Measurements from ENCODE around the gene TRAPPC3L.
A peak's percentile ranks its signal among the peaks of the same experiment; 100 is the strongest.

Gene TRAPPC3L

DNA sequence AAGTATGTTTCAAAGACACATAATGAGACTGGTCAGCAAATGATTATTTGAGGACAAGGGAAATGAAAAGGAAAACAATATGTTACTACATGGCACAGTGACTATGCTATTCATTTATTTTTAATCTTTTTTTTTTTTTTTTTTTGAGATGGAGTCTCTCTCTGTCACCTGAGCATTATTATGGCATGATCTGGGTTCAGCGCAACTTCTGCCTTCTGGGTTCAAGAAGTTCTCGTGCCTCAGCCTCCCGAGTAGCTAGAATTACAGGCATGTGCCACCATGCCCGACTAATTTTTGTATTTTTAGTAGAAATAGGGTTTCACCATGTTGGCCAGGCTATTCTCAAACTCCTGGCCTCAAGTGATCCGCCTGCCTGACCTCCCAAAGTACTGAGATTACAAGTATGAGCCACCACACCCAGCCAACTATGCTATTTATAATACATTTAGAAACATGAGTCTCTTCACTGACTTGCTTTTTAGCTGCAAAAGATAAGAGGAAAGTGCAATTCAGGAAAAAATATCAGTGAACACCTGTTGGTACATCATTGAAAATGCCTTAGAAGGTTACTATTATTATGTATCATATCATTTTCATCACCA is 11.4 kb upstream of the TRAPPC3L start:
- no peak for DNase-seq

DNA sequence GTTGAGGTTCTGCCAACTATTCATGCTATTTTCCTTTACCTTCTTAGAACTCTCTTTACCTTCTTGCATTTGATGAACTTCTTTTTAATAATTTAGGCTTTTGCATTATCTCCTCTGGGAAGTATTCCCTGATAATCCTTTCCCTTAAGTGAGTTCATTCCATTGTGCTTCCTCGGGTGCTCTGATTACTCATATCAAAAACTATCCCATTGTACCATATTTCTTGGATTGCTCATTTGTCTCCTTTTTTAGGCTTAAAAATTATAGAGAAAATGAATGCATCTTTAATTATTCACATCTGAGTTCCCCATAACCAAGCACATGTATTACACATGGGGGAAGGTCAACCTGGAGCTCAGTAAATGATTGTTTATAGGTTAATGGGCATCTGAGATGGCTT is 10.6 kb upstream of the TRAPPC3L start:
- no peak for DNase-seq

DNA sequence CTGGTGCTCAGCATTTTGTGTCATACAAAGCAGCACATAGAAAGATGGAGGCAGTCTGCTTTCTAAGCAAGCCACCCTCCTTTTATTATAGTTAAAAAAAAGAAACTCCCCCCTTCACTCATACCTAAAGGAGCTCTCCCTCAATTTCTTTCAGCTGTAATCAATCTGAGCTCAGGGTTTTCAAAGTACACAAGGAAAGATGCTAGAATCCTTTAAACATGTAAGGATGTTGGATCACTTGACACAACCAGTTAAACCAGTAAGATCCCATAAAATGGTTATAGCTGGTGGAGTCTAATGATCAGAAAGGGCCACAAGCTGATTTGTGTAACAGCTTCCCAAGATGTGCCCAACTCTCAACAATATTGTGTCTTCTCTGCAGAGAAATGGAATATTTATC is 8.0 kb upstream of the TRAPPC3L start, which contains the start of gene CALHM4:
Gene CALHM4 (plus strand): TSS at position 301 of the 400 bp plus-strand sequence. CDS start 43 bp downstream, at position 344.
- no peak for DNase-seq

- no peak for DNase-seq
Observed at GRCh38 chr6:116550796-116551195, 5.3 kb upstream of the TRAPPC3L start.

DNA sequence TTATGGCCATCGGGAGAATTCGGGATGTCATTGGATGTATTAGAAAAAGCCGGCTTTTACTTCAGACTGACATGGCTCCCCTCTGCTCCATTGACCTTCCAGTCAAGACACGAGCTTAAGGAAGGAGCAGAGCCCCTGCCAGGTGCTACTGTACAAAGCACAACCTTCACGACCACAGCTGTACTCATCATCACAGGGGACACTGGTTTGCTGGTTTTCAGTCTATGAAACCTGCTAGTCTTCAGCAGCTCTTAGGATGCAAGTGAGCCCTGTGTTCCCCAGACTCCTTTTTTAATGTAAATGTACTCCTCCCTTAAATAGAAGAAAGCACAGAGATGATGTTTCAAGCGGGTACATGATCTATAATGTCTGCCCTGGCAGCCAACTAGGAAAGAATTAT is 1.9 kb upstream of the TRAPPC3L start:
- no peak for DNase-seq

DNA sequence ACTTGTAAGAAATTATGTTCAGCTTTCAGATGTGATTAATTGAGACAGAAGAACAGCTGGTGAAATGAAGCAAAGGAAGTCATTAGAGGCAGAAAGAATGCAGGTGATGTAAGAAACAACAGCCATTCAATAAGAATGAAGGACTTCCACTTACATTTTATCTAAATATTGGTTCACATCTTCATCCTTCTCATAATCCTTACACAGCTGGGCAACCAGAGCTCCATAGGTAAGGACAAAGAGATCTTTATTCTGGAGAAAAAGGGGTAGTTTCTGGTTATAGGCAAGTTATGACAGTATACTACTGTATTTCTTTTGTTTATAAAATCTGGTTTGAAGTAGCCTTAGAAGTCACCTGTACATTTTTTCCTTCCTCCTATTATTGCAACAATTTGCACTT is 2.3 kb downstream of the TRAPPC3L start:
- DNase-seq, result no peak

- DNase-seq, result no peak
Observed at GRCh38 chr6:116542426-116542825, 3.1 kb downstream of the TRAPPC3L start.

GRCh38 chr6:116536216-116536621 is 9.3 kb downstream of the TRAPPC3L start:
- no peak for DNase-seq

DNA sequence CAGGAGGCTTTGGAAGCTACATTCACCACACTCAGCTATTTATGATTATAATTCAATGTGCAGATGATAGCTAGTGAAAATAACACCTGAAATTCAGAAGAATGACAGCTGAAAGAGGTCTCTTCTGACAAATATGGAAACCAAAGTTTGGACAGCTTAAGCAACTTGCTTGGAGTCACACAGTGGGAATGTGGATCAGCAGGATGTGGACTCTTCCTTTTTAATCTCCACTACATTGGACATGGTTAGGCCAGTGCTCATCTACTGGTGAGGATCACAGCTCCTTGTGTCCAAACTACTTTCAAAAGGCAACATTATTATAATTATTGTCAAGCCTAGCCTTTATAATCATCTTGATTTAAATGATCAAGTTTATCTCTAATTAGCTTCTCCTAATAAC is 10.4 kb downstream of the TRAPPC3L start:
- DNase-seq, result no peak

- DNase-seq, result no peak
Observed at GRCh38 chr6:116533233-116533957, 12.1 kb downstream of the TRAPPC3L start.

DNA sequence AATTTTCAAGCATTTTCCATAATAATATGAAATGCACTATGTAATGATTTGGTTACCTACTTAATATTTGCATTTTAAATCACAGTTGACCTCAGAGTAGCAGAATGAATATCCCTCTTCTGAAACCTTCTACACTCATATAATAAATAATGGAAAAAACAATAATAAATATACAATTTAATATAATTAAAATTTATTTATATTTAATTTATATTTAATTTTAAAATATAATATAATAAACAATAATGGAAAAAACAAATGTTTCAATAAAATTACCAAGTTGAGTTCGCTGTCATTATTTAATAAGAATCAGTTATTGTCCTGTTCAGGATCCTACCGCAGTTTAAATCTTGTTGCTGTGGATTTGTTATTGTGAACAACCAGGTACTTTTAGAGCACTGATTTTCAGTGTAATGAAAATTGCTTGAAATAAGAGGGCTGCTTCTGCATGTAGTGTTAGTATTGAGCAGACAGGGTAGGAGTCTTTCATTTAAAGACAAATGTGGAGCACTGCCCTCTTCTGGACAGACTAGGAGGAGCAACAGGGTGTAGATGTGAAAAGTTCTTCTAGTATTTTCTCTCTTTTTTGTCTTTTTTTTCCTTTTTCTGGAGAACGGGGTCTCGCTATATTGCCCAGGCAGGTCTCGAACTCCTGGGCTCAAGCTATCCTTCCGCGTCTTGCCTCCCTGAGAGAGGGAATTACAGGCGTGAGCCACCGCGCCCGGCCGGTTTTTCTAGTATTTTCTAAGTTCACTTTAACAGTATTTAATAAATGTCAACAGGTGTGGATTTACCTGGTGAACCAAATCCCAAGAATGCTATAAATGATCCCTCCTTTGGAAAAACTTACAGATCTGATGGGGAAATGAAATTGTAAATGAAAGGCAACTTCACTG is 13.6 kb downstream of the TRAPPC3L start:
- DNase-seq, result peak; percentile 47

DNA sequence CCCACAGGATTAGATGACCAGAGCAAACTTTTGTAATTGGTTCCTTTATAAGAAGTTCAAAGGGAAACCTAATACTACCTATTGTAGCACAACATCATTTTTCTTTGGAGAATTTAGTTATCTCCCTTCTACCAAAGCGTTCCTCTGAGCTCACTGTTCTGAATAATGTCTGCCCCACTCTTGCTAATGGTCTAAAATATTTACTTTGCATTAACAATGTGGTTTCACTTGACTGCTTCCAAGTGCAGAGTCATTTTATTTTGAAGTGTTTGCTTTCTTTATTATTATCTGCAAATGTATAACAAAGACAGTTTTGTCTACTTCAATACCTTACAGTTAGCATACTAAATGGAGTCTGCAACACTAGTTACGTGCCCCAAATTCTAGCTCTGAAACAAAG is 15.0 kb downstream of the TRAPPC3L start:
- no peak for DNase-seq

GRCh38 chr6:116529466-116530290 is 15.8 kb downstream of the TRAPPC3L start:
- DNase-seq, result no peak

- no peak for DNase-seq
Observed at GRCh38 chr6:116528780-116529179, 16.7 kb downstream of the TRAPPC3L start.

DNA sequence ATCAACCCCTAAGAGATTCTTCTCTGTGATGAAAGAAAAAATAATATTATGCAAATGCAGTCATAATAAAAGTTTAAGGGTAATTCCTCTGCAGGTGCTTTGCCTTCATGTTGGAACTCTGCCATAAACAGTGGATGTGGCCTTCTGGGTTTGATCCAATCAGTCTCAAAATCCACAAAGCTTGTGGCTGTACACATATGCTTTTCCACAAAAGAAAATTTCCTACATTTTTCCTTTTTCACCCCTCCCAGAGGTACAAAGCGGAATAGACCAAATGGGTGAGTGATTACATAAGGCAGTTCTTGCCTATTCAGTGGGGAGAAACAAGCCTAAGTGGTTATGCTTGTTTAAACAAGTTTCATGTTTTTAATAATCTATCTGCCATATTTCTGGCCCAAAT is 17.4 kb downstream of the TRAPPC3L start:
- DNase-seq, result no peak

- no peak for DNase-seq
Observed at GRCh38 chr6:116524236-116524635, 21.2 kb downstream of the TRAPPC3L start.

GRCh38 chr6:116522896-116523295 is 22.6 kb downstream of the TRAPPC3L start:
- DNase-seq, result no peak

DNA sequence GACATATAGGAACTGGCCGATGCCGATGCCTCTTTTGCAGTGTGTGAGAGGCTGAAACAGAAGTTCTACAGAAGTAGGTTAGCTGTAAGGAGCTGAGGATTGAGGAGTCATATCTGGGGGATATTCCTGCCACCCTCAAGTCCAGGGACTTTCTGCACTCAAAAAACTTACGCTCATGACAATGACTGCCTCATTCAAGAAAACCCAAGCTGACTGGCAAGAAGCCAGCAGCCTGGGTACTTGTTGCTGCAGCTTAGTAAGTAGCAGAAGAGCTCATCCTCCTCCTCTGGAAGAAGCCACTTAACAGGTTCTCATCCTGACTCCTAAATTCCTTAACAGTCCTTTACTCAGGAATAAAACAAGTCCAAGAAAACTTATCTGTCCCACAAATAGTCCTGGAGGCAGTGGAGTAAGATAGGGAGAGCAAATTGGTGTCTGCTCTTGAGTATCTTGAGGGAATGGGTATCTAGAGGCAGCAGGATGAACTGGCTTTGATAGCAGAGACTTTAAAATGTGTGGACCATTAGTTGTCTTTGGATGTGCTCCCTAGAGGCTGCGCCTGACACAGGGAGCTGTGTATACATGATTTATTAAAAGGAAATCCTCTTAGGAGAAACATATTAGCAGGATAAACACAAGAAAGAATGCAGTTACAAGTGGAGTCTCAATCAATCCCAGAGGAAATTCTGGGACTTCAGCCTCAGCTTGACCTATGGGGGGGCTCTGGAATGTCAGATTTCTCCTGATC is 26.7 kb downstream of the TRAPPC3L start:
- DNase-seq, result no peak

DNA sequence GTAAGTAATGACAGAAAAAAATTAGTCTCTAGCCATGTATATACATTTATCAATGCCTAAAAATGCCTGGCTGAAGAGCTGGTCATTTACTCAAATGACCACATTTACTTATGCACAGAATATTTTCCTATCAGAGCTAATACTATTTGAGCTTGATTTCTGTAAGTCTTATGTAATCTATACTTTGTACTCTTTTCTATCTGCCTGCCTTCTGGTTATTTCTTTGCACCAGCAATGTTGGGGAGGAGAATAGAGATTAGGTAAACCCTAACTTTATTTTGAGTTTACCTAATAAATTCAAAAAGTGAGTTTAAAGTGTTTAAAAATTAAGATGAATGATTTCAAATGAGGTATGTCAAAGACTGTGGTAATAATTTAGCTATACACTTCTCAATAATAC is 30.3 kb downstream of the TRAPPC3L start:
- no peak for DNase-seq

GRCh38 chr6:116514111-116514510 is 31.4 kb downstream of the TRAPPC3L start:
- DNase-seq, result no peak

DNA sequence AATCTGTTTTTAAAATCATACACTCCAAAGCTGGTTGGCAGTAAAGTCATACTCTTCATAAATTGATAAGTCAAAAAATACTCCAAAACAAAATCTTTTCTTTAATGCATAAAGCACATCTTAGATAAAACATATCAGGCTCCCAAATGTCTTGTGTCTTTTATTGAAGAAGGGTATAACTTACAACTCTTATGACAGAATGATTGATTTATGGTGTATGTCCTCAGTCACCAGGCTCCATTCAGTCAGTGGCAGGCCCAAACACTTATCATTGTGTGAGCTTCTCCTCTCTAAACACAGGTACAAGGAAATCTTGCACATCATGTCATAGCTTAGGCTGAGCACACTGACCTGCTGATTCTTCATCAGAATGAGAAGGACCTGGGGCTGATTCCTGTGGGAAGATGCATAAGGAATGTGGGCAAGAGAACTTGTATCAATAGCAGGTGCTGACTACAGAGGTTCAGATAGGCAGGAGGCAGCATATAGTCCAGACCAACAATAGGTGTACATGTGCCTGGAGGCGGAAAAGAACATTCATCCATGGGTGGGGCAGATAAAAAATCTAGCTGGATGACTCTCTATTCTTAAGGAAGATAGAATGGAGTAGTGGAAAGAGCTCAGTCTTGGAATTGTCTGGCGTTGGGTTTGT is 32.1 kb downstream of the TRAPPC3L start:
- DNase-seq, result no peak
